Fibroblast of the conjunctiva (primary cell): Measurements from ENCODE around the gene PREB.

Experiments used
- DNase-seq: peaks from one replicate; pipeline ENCODE4 v3.0.0-alpha.2; 2010; ENCODE audit warnings: low read depth

PREB gene

DNA sequence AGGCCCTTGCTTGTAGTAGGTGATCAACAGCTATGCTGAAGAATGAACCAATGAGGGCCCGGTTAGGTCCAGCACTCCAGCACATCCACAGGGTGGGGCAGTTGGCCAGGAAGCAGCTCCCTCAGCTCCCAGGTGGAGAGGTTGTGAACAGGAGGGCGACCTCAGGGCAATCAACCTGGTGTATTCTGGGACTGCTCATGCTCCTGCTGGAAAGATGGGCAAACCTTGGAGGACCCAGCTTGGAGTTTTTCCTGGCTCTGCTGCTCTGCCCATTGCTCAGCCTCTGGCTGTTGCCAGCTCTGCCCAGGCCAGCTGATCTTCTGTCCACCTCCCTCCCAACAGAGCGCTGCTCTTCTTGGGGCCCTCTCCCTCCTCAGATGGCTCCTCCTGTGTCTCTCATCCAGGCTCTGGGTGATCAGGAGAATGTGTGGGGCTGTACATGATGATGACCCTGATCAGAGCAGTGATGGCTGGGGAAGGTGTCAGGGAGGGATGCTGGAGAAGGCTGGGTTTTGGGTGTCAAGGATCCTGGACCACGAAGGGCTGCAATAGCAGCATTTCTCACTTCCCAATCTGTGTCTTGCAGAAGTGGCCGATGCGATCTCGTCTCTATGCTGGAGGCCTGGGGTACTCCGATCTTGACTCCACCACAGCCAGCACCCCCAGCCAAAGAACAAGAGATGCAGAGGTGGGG, 17.8 kb upstream of the PREB start:
- no peak for DNase-seq

DNA sequence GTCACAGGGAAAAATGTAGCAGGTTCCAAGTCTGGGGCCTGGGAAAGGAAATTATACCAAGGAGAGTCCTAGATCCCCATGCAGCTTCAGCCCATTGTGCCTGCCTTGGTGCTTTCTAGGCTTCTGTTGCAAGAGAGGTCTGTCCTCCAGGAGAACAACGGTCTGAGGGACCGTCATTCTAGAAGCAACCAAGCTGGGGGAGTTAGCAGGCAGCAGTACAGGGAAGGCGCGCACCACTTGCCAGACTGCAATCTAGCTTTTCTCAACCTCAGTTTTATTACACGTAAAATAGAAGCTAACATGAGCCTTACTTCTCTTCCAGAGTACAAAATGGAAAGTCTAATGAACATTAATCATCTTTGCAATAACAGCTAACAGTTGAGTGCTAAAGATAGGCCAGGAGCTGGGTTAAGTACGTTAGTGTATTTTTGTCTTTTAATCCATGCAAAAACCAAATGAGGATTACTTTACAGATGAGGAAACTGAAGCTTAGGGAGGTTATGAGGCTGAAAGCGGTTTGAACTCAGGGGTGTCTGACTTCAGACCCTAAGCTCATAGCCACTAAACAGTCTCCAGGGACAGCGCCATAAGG, 16.3 kb upstream of the PREB start:
- no peak for DNase-seq

DNA sequence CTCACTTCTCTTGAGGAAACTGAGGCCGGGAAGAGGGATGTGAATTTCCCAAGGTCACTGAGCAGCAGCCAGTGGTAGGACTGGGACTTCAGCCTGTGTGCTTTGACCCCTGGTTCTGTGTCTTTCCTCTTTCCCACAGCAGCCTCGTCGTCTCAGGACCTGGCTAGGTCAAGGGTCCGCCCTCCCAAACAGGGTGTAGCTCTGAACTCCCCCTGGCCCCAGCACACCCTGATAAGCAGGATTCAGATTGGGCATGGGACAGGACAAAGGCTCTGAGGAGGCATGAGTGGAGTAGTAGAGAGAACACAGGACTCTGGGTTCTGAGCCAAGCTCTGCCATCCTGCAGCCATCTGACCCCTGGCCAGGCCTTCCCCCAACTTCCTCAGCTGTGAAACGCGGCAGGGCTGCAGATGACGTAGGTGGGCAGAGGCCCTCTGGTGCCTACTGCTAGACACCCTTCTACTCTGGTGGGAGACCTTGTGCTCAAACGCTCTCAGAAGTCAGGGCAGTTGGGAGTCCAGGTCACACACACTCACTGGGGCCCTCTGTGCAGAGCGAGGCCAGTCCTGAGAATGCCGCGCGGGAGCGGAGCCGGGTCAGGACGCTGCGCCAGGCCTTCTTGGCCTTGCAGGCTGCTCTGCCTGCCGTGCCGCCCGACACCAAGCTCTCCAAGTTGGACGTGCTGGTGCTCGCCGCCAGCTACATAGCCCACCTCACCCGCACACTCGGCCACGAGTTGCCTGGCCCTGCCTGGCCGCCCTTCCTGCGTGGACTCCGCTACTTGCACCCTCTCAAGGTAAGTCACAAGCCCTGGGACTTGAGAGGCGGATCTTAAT, 15.4 kb upstream of the PREB start:
- no peak for DNase-seq

DNA sequence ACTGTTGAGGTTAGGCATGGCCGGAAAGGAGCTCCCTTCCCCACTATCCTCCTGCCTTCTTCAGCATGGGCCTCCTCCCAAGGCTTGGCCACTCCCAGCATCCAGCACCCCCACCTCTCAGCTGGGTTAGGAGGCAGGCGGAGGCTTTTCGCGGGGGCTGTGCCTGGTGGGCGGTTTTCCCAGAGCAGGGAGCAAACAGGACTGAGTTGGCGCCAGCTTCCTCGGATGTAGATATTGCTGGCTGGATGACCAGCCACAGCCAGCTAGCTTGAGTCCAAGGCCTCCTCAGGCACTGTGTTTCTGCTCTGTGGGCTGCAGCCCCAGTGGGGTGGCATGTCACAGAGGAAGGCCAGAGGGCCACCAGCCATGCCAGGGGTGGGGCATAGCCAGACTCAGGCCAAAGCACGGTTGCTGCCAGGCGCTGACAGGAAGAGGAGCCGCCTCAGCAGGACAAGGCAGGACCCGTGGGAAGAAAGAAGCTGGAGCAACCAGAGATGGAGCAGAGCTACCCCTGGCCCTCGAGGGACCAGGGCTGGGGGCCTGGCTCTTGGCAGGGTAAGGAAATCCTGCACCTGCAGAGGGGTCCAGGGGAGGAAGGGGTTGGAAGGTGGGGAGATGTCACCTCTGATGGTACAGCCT, 14.5 kb upstream of the PREB start, which contains the start of gene TCF23:
Gene TCF23 (plus strand): TSS at position 204 of the 639 bp plus-strand sequence. CDS start 130 bp downstream, at position 334.
- no peak for DNase-seq

DNA sequence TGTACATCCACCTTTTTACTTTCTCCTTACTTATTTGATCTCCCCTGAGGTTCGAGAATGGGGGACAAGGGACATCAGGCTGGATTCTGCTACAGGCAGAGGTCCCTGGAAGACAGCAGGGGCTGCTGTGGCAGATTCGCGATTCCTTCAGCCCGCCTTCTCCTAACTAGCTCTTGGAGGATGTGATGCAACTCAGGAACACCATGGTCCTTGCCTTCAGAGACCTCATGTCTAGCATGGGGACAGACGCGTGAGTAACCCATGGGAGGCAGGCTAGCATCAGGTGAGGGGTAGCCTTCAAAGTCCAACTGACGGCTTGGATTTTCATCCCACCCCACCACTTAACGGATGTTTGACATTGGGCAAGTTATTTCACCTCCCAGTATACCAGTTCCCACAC, 13.5 kb upstream of the PREB start:
- DNase-seq: no peak

DNA sequence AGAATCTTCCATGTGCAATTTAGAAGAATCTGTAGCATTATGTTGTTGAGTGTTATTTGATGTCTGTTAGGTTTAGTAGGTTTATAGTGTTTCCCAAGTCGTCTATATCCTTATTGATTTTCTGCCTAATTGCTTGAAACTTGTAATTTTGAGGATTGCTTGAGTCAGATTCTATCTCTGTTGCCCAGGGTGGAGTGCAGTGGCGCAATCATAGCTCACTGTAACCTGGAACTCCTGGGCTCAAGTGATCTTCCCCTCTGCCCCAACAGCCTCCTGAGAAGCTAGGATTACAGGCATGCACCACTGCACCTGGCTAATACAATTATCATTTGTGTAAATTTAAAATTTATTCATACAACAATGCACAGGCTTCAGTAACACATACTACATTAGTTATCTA, 11.2 kb upstream of the PREB start:
- no peak for DNase-seq

DNA sequence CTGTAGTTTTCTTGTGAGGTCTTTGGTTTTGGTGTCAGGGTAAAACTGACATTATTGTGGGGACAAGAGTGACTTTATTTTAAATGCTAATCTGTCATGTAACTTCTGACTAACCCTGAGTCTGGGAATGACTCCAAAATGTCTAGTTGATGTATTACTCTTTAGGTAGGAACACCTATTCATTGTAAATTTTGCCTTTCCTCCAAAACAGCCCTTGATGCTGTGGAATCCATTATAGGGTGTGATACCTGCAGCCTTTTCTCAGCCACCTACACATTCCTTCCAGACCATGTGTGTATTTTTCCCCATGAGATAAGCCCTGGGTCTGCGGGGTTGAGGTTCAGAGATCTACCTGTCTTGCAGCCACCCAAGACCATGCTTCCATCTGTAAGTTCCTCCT, 8.8 kb upstream of the PREB start:
- no peak for DNase-seq

DNA sequence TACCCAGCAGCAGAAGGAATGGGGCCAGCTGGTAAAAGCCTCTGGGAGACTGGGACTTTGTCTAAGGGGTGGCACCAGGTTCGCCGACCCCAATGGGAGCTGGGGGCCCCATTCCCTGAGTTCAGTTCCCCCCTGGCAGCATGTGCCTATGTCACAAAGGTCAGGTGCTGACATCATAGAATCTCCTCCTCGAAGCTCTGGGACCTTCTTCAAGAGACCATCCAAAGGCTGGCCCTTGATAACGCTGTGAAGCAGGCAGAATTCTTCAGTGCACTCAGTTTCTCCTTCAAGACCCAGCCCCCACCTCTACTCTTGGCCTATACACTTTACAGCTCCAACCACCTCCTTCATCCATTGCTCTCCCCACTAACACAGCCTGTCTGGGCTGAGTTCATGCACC, 4.9 kb upstream of the PREB start, which contains the start of gene PRR30:
Gene PRR30 (minus strand): TSS at position 101 of the 400 bp plus-strand sequence. CDS start 1,081 bp downstream, outside the sequence.
- no peak for DNase-seq

DNA sequence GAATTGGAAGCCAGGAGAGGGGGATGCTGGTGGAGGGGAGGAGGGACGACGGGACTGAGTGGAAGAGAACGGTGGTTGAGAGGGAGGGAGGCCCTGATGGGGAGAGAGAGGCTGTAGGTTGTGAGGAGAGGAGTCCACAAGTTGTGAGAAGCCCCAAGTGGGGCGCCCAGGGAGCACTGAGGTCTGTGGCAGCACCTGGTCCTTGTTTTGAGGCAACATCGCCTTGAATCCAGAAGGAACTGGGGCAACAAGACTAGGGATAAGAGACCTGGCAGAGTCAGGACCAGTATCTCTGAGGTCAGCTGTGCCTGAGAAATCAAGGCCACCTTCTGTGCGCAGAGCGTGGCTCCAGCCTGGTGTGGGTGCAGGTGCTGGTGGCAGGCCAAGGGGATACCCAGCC, 3.7 kb upstream of the PREB start:
- DNase-seq: no peak

DNA sequence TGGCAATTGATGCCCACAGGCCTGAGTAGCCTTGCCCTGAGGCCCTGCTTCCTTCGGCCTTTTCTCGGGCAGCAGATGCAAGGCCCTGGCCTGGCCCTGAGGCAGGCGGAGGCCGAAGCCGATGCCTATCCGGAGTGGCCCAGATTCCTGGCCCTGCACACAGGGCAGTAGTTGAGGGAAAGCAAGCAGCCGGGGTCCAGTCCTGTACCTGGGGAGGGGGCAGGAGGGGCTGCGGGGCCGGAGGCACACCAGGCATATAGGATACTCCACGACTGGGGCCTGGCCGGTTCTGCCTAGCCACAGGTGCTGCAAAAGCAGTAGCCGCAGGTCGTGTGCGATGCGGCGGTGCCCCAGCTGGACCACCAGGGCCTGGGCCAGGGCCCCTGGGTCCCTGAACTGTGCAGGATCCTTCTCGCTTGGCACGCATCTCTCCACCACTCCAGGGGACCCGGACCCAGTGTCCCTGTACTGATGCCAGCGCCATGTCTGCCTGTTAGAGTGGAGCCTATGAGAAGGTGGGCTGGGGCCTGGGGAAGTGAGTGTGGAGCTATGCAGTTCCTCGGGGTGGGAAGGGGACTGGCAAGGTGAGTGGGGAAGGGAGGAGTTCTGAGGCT, 3.0 kb upstream of the PREB start:
- DNase-seq: no peak

DNA sequence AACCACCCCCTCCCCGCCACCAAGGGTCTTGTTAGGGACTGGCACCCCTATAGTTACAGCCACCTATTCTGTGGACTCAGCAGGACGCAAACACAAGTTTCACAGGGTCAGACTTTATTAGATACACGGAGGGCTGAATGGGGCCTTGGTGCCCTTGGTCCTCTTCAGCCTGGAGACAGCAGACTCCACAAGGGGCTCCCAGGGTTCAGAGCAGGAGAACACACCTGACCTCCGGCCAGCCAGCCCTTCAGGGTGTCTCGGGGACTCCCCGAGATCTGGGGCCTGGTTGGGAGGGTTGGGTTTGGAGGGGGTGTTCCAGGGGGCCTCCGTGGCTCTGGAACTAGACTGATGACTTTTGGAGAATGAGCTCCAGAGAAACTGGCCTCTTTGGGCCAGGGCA, 2.3 kb upstream of the PREB start:
- no peak for DNase-seq

DNA sequence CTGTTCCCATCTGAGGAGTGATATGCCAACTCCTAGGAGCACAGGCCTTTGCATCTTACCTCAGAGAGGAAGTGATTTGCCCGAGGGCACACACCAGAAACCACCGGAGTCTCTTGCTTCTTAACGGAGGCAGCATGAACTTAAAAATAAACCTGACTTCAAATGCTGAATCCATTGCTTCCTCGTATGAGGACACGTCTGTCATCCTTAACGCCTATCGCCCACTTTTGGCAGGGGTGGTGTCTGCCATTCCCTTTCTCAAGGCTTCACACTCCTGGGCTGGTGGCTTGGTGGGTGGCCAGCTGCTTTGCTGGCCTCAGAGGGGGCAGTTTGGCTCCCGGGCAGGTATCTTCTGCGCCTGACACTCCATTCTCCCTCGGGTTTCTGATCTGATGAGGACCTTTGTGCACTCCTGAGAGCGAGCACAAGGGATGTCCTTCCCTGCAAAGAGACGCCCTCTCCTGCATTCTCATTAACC, 1.1 kb upstream of the PREB start:
- DNase-seq: no peak

DNA sequence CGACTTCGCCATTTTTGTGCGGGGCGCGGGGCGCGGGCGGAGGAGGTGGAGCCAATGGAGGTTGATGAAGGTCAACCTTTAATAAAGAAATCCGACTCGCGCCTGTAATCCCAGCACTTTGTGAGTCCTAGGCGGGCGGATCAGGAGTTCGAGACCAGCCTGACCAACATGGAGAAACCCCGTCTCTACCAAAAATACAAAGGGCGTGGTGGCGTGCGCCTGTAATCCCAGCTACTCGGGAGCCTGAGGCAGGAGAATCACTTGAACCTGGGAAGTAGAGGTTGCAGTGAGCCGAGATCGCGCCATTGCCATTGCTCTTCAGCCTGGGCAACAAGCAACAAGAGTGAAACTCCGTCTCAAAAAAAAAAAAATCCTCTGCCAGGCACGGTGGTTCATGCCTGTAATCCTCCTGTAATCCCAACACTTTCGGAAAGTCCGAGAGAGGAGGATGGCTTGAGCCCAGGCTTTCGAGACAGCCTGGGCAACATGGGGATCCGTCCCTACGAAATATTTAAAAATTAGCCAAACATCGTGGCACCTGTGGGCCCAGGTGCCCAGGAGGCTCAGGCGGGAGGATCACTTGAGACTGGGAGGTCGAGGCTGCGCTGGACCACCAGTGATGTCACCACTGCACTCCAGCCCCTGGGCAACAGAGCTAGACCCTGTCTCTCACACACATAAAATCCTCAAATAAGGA, 493 bp upstream of the PREB start:
- DNase-seq: no peak

DNA sequence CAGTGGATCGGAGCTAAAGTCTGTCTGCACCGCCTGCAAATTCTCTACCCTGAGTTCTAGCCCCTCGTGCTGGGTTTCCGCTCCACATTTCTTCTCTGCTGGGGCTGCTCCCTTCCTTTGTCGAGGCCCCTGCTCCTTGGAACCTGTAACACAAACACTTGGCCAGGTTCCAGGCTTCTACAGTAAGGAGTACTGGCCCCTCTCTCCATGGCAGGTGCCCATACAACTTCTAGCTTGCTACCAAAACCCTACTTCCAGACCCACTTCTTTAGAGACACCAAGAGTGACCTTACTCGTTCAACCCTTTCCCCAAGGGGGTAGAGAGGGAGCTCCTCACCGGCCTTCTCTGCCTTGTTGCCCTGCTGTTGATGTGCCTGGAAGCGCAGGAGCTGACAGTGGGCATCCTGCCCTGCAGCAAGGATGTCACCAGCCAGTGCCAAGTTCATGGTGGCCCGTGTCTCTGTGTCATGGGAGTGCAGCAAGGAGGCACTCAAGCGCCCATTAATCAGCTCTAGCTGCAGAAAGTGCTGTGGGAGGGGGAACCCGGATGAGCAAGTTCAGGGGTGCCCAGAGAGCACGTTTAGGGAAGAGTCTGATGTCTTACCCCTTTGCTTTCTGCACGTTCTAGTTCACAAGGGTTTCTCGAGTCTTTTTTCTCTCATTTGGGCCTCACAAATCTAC, 1.1 kb downstream of the PREB start:
- no peak for DNase-seq

DNA sequence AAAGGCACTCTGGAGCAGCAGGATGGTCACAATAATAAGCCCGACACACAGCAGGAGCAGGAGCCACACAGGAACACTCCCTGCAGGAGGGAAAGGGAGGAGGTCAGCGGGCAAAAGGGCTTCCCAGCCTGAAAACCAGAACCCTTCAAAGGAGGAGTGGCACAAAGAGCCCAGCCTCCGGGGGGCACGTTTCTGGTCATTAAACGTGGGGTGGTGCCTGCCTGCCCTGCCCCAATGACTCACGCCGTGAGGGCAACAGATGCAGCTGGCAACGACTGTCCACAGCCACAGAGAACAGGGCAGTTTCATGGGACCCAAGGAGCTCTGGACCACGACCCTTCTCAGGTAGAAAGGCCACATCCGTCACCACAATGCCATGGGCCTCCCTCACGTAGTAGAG, 3.0 kb downstream of the PREB start:
- DNase-seq: no peak

DNA sequence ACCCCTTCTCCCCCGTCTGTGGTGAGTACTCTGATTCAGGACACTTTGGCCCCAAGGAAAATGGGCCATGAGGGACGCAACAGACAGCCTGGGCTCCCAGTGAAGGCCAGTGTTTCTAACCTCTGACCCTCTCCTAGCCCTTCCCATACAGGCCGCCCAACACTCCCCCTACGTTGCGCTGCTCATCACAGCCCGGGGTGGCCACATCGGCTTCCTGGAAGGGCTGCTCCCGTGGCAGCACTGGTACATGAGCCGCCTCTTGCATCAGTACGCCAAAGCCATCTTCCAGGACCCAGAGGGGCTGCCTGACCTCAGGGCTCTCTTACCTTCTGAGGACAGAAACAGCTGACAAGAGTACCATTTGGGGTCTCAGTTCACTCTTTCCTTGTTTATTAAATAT, 4.0 kb downstream of the PREB start:
- DNase-seq: no peak

DNA sequence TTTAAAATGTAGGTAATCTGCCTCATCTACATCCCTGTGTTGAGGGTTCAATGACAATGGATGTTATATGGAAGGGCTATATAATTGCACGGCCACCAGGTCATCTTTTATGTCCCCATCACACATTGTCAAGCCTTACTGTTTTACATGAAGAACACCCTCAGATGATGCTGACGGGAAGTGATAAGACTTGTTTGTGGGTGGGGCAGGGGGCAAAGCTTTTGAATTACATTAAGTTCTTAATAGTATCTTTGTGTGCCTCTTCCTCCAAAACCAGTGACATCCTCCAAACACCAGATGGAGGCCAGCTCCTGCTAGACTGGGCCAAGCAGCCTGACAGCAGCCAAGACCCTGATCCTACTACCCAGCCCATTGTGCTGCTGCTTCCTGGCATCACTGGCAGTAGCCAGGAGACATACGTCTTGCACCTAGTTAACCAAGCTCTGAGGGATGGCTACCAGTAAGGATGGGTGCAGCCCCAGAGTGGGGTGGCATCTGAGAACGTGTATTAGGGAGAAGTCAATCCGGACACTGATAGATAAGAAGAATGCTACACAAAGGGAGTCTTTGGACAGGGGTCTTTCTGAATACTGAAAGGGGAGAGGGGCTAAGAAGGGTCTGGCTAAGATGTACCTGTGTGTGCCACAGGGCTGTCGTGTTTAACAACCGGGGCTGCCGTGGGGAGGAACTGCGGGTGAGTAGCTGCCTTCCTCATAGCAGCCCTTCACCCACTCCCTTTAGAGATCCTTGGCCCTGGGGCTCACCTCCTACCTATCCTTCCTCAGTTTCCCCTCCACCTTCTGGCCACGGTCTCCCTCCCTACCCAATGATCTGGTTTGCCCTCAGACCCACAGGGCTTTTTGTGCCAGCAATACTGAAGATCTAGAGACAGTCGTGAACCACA, 5.5 kb downstream of the PREB start:
- DNase-seq: no peak

DNA sequence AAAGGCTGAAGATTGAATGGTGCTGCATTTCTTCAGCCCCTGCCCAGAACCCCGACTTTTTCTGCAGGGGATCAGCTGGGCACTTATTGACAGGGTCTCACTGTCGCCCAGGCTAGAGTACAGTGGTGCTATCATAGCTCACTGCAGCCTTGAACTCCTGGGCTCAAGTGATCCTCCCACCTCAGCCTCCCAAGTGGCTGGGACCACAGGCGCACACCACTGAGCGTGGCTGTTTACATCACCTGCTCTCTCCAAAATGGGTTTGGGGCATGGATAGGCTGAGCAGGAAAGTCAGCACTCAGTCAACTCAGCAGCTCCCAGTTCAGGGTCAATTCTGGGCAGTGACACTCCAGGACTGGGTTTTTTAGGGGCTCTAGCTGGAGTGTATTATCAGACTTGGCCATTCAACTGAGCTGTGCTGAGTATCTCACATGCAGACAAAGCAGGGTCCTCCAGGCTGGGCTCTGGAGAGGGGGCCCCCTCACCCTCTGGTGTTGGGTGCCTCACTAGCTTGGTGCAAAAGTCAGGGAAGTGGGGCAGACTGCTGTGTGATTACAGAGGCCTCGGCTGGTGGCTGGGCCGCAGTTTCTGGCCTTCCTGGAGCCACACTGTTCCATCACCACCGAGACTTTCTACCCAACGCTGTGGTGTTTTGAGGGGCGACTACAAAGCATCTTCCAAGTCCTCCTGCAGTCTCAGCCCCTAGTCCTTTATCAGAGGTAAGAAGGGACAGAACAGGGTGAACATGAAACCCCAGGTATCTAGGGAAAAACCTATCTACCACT, 6.4 kb downstream of the PREB start:
- no peak for DNase-seq

DNA sequence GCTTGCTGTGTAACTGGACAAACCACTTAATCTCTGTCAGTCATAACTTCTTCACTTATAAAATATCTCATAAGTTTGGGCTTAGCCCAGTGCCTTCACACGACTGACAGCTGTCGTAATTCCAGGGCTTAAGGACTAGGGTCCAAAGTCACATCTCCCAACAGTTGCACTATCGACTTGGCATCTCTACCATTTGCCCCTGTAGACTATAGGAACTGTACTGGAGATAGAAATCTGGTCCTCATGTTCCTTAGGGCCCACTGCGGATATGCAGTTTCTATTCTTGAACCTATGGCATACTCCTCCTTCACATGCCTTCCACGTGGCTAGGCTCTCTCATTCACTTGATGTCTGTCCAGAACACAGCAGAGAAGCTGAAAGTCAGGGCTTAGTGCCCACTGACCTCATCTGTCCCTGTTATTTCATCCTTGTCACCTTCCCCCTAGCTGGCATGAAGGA, 8.2 kb downstream of the PREB start:
- no peak for DNase-seq
